Gastrocnemius medialis (tissue), 4 donors: ENCODE data around the gene FZD10. TPM values are rescaled to one million over a fixed set of nuclear protein-coding genes. Genes with fewer than 3 reads are reported as not detected.

Experiments
- ATAC-seq, 2 donors: fragments of 150-250 bp; one replicate each; pipeline ENCODE4 v1.9.1; 2016
- DNase-seq, 2 donors: peaks; one replicate each; pipeline ENCODE4 v3.0.0-alpha.2; 2019
- H3K27ac ChIP-seq, 4 donors: fragments of 200-600 bp; sonication (generic); 1 replicate in 1 of 4; 2 replicates in 3 of 4; pipeline ENCODE4 v1.5.1; 2016 to 2018; ENCODE audit warnings: mild to moderate bottlenecking in 2 of 4, moderate library complexity in 1 of 4
- H3K27me3 ChIP-seq, 3 donors: fragments of 200-600 bp; sonication (generic) in 2 of 3; 1 replicate in 1 of 3; 2 replicates in 2 of 3; pipeline versions ENCODE4 v1.5.1 to v1.6.0; 2016 to 2019; ENCODE audit warnings: mild to moderate bottlenecking in 1 of 3, moderate library complexity in 1 of 3
- H3K36me3 ChIP-seq, 2 donors: fragments of 200-600 bp; sonication (generic) in 1 of 2; one replicate each; pipeline ENCODE4 v1.5.1; 2017 to 2018
- H3K4me1 ChIP-seq, 2 donors: fragments of 200-600 bp; sonication (generic) in 1 of 2; one replicate each; pipeline ENCODE4 v1.5.1; 2016 to 2017; ENCODE audit warnings: mild to moderate bottlenecking in 2 of 2
- H3K4me3 ChIP-seq, 4 donors: fragments of 200-600 bp; sonication (generic) in 3 of 4; 1 replicate in 1 of 4; 2 replicates in 3 of 4; pipeline ENCODE4 v1.5.1; 2016 to 2019; ENCODE audit warnings: mild to moderate bottlenecking in 2 of 4
- H3K9me3 ChIP-seq, 3 donors: fragments of 200-600 bp; sonication (generic) in 2 of 3; 1 replicate in 1 of 3; 2 replicates in 2 of 3; pipeline ENCODE4 v1.5.1; 2016 to 2019
- POLR2A ChIP-seq, 2 donors: fragments of 450-650 bp; IDR thresholded peaks; one replicate each; pipeline ENCODE4 v1.6.1; 2017; ENCODE audit warnings: antibody characterized with exemption in 2 of 2, mild to moderate bottlenecking in 2 of 2, moderate library complexity in 2 of 2
- in situ Hi-C, 4 donors: fragments of 200-750 bp; cut with MboI; loops; one replicate each; pipeline versions ENCODE4 v1.15.0 to v1.8.0; 2017; ENCODE audit warnings: low sequenced_read_pairs in 4 of 4
- intact Hi-C: fragments of 100-400 bp; cut with DNase I; formaldehyde crosslinking; loops from one replicate; pipeline ENCODE4 v1.15.1; 2023; ENCODE audit warnings: low total_unique reads
- total RNA-seq, 4 donors: library from RNA; depleted of rRNA; stranded (reverse); fragments of >200 nt; gene quantifications; one replicate each; pipeline versions ENCODE4 v1.1.0 to v1.2.3, GENCODE V29; 2016
- TF ChIP-seq, protein P1 (sequence below), 5 experiments: fragments of 450-650 bp in 3 of 5; fragments of 200-600 bp in 2 of 5; sonication (generic) in 2 of 5; IDR thresholded peaks in 4 of 5; conservative IDR thresholded peaks in 1 of 5; 1 replicate in 4 of 5; 2 replicates in 1 of 5; pipeline ENCODE4 v1.5.1; 2016 to 2019; ENCODE audit warnings: antibody characterized with exemption in 5 of 5, mild to moderate bottlenecking in 3 of 5, moderate library complexity in 3 of 5

The FZD10 gene
- total RNA-seq, 4 donors from 2014 or later = 0.15 to 2.3 (median 1.1) TPM; not detected in 1

DNA sequence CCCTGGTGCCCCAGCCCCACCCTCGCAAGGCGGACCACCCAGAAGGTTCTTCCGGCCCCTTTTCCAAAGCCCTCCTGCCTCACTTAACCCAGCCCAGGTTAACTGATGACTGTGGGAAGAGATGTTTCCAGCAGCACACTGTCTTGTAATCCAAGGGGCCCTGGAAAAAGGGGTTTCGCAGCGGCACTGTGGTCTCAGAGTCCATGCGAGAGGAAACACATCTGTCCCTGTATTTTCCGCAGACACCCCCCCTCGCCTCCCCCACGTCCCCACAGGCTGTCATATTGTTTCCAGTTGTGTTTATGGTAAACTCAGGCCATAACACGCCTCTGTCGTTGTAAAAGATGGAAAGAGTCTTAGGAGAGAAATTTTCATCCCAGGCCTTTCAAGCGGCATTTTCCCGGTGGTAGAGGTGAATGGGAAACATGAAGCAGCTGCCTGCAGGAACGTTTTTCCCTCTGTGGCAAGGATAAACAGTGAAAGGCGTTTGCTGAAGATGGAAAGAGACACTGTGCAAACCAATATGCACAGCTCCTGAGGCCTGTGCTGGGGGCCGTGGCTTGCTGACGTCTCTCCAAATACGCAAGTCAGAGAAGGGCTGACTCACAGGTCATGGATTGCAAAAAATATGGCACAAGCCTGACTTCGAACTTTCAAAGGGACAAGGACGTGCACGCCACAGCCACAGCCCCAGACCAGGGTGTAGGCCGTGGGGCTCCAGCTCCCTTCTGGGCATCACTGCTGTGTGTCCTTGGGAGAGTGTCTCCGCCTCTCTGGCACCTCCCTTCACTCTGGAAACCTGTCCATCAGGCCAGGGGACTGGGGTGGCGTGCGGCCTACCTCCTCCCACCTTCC is 22.5 kb upstream of the FZD10 start:
- H3K4me1 ChIP-seq = no peaks in the 10 kb centered on the region
- no peaks in the 10 kb centered on the region for H3K36me3 ChIP-seq
- intact Hi-C loops (no loop called here), in situ Hi-C loops (no loop called here)
- TF ChIP-seq POLR2A (IDR thresholded peaks at IDR 0.05) = no peak
- TF ChIP-seq, protein P1, sequence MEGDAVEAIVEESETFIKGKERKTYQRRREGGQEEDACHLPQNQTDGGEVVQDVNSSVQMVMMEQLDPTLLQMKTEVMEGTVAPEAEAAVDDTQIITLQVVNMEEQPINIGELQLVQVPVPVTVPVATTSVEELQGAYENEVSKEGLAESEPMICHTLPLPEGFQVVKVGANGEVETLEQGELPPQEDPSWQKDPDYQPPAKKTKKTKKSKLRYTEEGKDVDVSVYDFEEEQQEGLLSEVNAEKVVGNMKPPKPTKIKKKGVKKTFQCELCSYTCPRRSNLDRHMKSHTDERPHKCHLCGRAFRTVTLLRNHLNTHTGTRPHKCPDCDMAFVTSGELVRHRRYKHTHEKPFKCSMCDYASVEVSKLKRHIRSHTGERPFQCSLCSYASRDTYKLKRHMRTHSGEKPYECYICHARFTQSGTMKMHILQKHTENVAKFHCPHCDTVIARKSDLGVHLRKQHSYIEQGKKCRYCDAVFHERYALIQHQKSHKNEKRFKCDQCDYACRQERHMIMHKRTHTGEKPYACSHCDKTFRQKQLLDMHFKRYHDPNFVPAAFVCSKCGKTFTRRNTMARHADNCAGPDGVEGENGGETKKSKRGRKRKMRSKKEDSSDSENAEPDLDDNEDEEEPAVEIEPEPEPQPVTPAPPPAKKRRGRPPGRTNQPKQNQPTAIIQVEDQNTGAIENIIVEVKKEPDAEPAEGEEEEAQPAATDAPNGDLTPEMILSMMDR (IDR thresholded peaks at IDR 0.05 in 4 of 5, conservative IDR thresholded peaks at IDR 0.05 in 1 of 5) = no peak
- no peaks in the 10 kb centered on the region for H3K27me3 ChIP-seq
- ATAC-seq (no peak), DNase-seq (no peak)
- H3K27ac ChIP-seq = no peak overlapping the region
- no peak overlapping the region for H3K4me3 ChIP-seq
- H3K9me3 ChIP-seq = no peaks in the 10 kb centered on the region

DNA sequence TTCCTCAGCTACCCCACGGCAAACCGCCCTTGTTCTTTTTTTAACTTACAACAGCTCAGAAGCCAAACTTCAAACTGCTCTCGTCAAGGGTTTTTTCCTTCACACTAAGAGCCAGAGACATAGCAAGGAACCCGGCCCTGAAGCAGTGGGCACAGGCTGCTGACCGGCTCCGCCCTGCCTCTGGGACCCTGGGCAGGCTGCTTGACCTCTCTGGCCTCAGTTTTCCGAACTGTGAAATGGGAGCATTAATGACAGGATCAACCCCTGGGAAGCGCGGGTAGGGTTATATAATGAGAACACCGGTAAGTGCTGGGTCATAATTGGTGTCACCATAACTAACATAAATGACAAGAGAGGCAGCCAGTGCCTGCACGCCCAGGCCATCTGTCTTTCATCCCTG is 21.2 kb upstream of the FZD10 start:
- intact Hi-C loops = no loop called here
- Histone ChIP-seq H3K27ac (no peak overlapping the region), H3K9me3 (no peaks in the 10 kb centered on the region), H3K27me3 (no peaks in the 10 kb centered on the region), H3K4me1 (no peaks in the 10 kb centered on the region), H3K4me3 (no peak overlapping the region), H3K36me3 (no peaks in the 10 kb centered on the region)
- no peak for ATAC-seq
- TF ChIP-seq POLR2A (IDR thresholded peaks at IDR 0.05) = no peak
- TF ChIP-seq, protein P1 (IDR thresholded peaks at IDR 0.05 in 4 of 5, conservative IDR thresholded peaks at IDR 0.05 in 1 of 5) = no peak
- in situ Hi-C loops = no loop called here
- no peak for DNase-seq

DNA sequence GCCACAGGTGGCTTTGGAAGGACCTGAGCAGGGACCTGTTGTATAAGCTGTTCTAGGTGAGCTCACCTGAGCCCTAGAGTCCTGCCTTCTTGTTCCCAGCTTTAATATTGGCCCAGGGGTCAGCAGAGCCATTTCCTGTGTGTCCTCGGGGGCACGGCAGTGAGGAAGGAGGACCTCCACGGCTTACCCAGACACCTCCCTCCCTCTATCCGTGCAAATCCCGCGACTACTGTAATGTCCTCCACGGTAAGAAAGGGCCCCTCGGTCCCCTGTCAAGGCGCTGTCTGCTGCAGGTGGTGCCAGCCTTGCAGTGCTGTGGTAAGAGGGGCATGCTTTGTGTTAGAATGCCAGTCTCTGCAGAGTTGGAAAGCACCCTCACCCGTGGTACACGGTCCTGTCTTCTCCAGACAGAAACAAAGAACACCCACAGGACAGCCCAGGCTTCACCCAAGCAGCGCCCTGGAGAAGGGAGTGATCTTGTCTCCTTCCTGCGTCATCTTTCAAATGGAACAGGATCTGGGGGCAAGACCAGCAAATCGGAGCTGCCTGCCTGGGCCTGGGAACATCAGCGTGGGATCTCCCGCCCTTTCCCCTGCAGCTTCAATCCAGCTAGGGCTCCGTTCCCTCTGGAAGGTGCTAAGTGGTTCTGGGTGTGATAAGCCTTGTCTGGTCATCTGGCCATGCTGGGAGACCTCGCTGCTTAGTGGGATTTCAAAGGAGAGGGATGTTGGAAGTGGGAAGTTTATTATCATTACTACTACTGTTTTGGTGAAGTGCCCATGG is 20.2 kb upstream of the FZD10 start:
- no peak for ATAC-seq
- no peaks in the 10 kb centered on the region for H3K4me1 ChIP-seq
- no peaks in the 10 kb centered on the region for H3K36me3 ChIP-seq
- no peaks in the 10 kb centered on the region for H3K9me3 ChIP-seq
- in situ Hi-C loops (no loop called here), intact Hi-C loops (no loop called here)
- no peak for DNase-seq
- H3K4me3 ChIP-seq = no peak overlapping the region
- no peaks in the 10 kb centered on the region for H3K27me3 ChIP-seq
- H3K27ac ChIP-seq = no peak overlapping the region
- TF ChIP-seq, protein P1 (IDR thresholded peaks at IDR 0.05 in 4 of 5, conservative IDR thresholded peaks at IDR 0.05 in 1 of 5) = no peak
- no peak for TF ChIP-seq POLR2A (IDR thresholded peaks at IDR 0.05)

DNA sequence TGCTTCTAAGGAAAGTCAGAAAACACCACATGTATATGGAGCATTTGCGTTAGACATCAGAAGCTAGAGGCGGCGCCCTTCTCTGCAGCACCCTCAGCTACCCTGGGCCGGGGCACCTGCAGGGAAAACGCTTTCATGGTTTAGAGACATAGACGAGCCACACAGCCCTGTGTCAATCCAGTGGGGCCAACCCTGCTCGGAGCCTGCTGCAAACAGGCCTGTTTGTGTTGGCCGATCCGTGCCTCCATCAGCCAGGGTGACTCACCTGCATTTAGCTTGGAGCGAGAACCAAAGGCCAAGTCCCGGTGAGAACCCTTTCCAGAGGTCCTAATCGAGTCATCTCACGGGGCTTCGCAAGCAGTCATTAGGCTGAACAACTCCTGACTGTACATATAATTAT is 19.5 kb upstream of the FZD10 start:
- Histone ChIP-seq H3K4me1 (no peaks in the 10 kb centered on the region), H3K36me3 (no peaks in the 10 kb centered on the region), H3K27ac (no peak overlapping the region), H3K27me3 (no peaks in the 10 kb centered on the region), H3K9me3 (no peaks in the 10 kb centered on the region), H3K4me3 (no peak overlapping the region)
- TF ChIP-seq, protein P1 (IDR thresholded peaks at IDR 0.05 in 4 of 5, conservative IDR thresholded peaks at IDR 0.05 in 1 of 5) = no peak
- TF ChIP-seq POLR2A (IDR thresholded peaks at IDR 0.05) = no peak
- in situ Hi-C loops = no loop called here
- no peak for ATAC-seq
- no peak for DNase-seq
- intact Hi-C loops = no loop called here
